GM19239 (cell line): ENCODE data around the gene PPP4C.
A peak's percentile ranks its signal among the peaks of the same experiment; 100 is the strongest.

Source experiments
- DNase-seq: peaks from one replicate; pipeline ENCODE4 v3.0.0; 2011; ENCODE audit warnings: low spot score; ENCODE audit not compliant: insufficient read length
- FAIRE-seq: peaks from 2 replicates; lab custom pipeline; 2011; peaks lifted over from hg19 to GRCh38; lab: Jason Lieb, UNC

The PPP4C gene

GRCh38 chr16:30054451-30054850 lies 21.3 kb upstream of the PPP4C start:
- no peak for DNase-seq
- no peak for FAIRE-seq

- DNase-seq (no peak), FAIRE-seq (peak; percentile 70)
Observed at GRCh38 chr16:30054959-30055553, 20.7 kb upstream of the PPP4C start.

GRCh38 chr16:30060346-30060745 lies 15.4 kb upstream of the PPP4C start:
- no peak for FAIRE-seq

GRCh38 chr16:30060836-30061554 lies 14.8 kb upstream of the PPP4C start:
- DNase-seq (no peak), FAIRE-seq (no peak)

More at GRCh38 chr16:30060346-30060745, 15.4 kb upstream of the PPP4C start:
- DNase-seq: no peak

- DNase-seq (no peak), FAIRE-seq (no peak)
Observed at GRCh38 chr16:30063278-30063892, 12.4 kb upstream of the PPP4C start.

GRCh38 chr16:30063893-30064728 lies 11.7 kb upstream of the PPP4C start:
- DNase-seq (peak; percentile 69), FAIRE-seq (peak; percentile 84)

- FAIRE-seq (no peak), DNase-seq (no peak)
Observed at GRCh38 chr16:30064729-30065101, 11.1 kb upstream of the PPP4C start.

GRCh38 chr16:30065102-30065942 lies 10.5 kb upstream of the PPP4C start, which contains the start of gene ALDOA:
Gene ALDOA (plus strand): TSS chr16:30065760. CDS start chr16:30066898, 1,138 bp downstream.
- peak; percentile 78 for FAIRE-seq
- peak; percentile 84 for DNase-seq

- FAIRE-seq (no peak), DNase-seq (no peak)
Observed at GRCh38 chr16:30065943-30066760, 9.6 kb upstream of the PPP4C start.

- DNase-seq (no peak), FAIRE-seq (no peak)
Observed at GRCh38 chr16:30066761-30067583, 8.8 kb upstream of the PPP4C start.

- FAIRE-seq: no peak
Observed at GRCh38 chr16:30067584-30067916, 8.2 kb upstream of the PPP4C start.

GRCh38 chr16:30068333-30068732 lies 7.5 kb upstream of the PPP4C start:
- FAIRE-seq: no peak
- DNase-seq: no peak

More at GRCh38 chr16:30067584-30067916, 8.2 kb upstream of the PPP4C start:
- no peak for DNase-seq

GRCh38 chr16:30068750-30069610 lies 6.8 kb upstream of the PPP4C start:
- no peak for FAIRE-seq
- no peak for DNase-seq

- no peak for FAIRE-seq
- no peak for DNase-seq
Observed at GRCh38 chr16:30069611-30070462, 6.0 kb upstream of the PPP4C start.

GRCh38 chr16:30070490-30070889 lies 5.3 kb upstream of the PPP4C start:
- DNase-seq (no peak), FAIRE-seq (no peak)

GRCh38 chr16:30076276-30076791 lies 540 bp downstream of the PPP4C start:
- no peak for DNase-seq
- no peak for FAIRE-seq
